Measurements from ENCODE around the gene SLC19A1.

SLC19A1 gene

DNA sequence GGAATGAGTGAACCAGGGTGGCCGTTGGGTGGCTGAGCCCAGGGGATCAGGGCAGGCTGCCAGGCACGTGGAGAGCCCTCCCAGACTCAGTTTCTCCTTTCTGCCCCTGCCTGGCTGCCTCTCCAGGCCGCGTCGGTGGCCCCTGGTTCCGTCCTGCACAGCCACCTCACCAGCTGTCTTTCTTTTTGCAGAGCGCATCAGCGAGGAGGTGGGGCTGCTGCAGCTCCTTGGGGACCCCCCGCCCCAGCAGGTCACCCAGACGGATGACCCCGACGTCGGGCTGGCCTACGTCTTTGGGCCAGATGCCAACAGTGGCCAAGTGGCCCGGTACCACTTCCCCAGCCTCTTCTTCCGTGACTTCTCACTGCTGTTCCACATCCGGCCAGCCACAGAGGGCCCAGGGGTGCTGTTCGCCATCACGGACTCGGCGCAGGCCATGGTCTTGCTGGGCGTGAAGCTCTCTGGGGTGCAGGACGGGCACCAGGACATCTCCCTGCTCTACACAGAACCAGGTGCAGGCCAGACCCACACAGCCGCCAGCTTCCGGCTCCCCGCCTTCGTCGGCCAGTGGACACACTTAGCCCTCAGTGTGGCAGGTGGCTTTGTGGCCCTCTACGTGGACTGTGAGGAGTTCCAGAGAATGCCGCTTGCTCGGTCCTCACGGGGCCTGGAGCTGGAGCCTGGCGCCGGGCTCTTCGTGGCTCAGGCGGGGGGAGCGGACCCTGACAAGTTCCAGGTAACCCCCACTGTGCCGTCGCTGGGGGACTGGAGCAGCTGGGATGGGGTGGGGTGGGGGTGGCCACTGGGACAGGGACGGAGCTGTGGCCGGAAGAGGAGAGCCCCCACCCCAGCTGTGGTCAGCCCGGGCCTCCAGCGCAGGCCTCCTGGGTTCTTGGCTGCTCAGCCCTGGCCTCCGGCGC, 73.9 kb downstream of the SLC19A1 start:
- no peak for DNase-seq (ENCODE audit: low read depth)

DNA sequence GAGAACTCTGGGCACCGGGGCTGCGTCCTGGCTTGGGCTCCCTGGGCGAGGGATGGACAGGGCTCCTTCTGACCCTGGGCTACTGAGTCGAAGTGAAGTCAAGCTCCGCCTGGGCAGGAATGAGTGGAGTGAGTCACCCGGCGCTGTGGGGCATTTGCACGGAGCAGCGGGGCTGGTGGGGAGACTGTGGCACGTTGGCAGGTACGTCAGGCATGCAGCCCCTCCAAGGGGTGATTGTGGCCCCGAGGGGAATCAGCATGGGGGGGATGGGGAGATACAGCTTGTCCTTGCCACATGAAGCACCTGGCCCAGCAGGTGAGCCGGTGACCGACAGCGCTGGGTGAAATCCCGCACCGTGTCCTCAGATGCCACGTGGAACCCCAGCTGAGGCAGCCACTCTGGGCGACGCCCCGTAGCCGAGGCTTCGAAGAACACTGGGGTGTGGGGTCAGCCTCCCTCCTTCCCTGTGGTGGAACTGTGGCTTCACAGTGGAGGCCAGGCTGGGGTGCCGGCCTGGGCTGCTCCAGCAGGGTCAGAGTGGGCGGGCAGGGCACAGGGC, 74.9 kb downstream of the SLC19A1 start:
- DNase-seq (ENCODE audit: low read depth) = no peak

GRCh38 chr21:45466330-45467220, 75.7 kb downstream of the SLC19A1 start:
- DNase-seq (ENCODE audit: low read depth) = no peak

GRCh38 chr21:45465611-45466329, 76.5 kb downstream of the SLC19A1 start:
- DNase-seq (ENCODE audit: low read depth) = no peak

- DNase-seq (ENCODE audit: low read depth) = no peak
Observed at GRCh38 chr21:45465105-45465504, 77.1 kb downstream of the SLC19A1 start.

DNA sequence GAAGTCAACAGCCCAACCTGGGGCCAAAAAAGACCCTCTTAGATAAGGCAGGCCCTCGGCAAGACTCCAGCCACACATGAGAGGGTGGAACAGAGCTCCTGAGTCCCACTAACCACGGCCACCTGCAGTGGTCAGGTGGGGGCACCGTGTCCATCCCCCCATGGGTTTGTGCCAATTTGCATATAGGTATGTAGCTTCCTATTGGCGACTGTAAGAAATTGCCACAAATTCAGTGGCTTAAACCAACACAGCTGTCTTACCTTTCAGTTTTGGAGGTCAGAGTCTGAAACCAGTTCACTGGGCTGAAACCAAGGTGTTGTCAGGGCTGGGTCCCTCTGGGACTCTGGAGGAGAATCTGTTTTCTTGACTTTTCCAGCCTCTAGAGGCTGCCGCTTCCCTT, 77.9 kb downstream of the SLC19A1 start:
- DNase-seq (ENCODE audit: low read depth) = no peak

GRCh38 chr21:45463871-45464270, 78.4 kb downstream of the SLC19A1 start:
- no peak for DNase-seq (ENCODE audit: low read depth)

DNA sequence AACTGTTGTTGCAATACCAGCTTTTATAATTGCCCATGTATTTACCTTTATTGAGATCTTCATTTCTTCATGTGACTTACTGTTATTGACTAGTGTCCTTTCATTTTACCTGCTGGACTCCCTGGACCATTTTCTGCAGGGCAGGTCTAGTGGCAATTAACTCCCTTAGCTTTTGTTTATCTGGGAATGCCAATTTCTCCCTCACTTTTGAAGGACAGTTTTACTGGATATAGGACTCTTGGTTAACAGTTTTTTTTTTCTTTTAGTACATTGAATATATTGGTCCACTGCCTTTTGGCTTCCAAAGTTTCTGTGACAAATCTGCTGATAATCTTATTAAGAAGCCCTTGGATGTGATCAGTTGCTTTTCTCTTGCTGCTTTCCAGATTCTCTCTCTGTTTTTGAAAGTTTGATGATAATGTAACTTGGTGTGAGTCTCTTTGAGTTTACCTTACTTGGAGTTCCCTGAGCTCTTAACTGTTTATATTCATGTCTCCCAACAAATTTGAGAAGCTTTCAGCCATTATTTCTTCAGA, 80.4 kb downstream of the SLC19A1 start:
- no peak for DNase-seq (ENCODE audit: low read depth)

GRCh38 chr21:45461369-45461750, 80.9 kb downstream of the SLC19A1 start:
- no peak for DNase-seq (ENCODE audit: low read depth)

GRCh38 chr21:45460611-45461368, 81.5 kb downstream of the SLC19A1 start:
- no peak for DNase-seq (ENCODE audit: low read depth)

GRCh38 chr21:45460011-45460565, 82.2 kb downstream of the SLC19A1 start:
- DNase-seq (ENCODE audit: low read depth) = no peak

- DNase-seq (ENCODE audit: low read depth) = no peak
Observed at GRCh38 chr21:45459171-45460010, 82.8 kb downstream of the SLC19A1 start.

GRCh38 chr21:45458281-45459170, 83.7 kb downstream of the SLC19A1 start:
- DNase-seq (ENCODE audit: low read depth) = no peak

GRCh38 chr21:45457832-45458172, 84.4 kb downstream of the SLC19A1 start:
- DNase-seq (ENCODE audit: low read depth) = no peak

DNA sequence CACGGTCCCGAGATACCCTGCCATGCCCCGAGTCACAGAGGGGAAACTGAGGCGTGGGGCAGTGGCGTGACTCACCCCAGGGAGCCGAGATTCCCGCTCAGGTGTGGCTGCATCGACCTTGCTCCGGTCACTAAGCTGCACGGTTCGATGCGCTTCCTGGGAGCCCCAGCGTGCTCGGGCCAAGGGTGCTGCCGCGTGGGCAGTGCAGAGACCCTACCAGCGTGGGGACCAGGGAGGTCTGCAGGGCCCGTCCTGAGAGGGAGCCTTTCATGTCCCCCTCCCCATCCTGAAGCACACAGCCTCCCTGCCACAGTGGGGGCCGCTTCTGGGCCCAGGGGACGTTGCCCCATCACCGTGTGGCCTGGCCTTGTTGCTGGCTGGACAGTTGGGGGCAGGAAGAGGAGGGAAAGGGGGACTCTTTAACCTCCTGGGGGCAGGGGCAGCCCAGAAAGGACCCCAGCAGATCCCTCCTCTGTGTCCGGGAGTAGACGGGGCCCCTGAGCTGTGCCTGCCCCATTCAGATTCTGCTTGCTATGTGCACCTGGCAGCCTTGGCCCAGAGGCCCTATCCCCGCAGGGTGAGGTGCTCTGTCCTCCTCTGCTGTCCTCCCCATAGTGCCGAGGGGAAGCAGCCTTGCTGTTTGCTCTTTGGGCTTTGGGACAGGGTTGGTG, 84.9 kb downstream of the SLC19A1 start:
- DNase-seq (ENCODE audit: low read depth) = no peak

GRCh38 chr21:45456584-45457160, 85.6 kb downstream of the SLC19A1 start:
- no peak for DNase-seq (ENCODE audit: low read depth)

DNA sequence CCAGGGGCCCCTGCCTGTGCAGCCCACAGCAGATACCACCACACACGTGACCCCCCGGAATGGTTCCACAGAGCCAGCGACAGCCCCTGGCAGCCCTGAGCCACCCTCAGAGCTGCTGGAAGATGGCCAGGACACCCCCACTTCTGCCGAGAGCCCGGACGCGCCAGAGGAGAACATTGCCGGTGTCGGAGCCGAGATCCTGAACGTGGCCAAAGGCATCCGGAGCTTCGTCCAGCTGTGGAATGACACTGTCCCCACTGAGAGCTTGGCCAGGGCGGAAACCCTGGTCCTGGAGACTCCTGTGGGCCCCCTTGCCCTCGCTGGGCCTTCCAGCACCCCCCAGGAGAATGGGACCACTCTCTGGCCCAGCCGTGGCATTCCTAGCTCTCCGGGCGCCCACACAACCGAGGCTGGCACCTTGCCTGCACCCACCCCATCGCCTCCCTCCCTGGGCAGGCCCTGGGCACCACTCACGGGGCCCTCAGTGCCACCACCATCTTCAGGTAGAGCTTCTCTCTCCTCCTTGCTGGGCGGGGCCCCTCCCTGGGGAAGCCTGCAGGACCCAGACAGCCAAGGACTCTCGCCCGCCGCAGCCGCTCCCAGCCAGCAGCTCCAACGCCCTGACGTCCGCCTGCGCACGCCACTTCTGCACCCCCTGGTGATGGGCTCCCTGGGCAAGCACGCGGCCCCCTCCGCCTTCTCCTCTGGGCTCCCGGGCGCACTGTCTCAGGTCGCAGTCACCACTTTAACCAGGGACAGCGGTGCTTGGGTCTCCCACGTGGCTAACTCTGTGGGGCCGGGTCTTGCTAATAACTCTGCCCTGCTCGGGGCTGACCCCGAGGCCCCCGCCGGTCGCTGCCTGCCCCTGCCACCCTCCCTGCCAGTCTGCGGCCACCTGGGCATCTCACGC, 86.3 kb downstream of the SLC19A1 start:
- no peak for DNase-seq (ENCODE audit: low read depth)

Data from T follicular helper cell (primary cell).